Measurements from ENCODE around the gene VGLL4. TPM values are rescaled to one million over a fixed set of nuclear protein-coding genes. Genes with fewer than 3 reads are reported as not detected.

Gene VGLL4
- total and polyA plus RNA-seq, 2 of the 4 experiments (the other 2 are of a cell fraction): 26.2 to 35.4 TPM

GRCh38 chr3:11559816-11560633 lies 83.7 kb downstream of the VGLL4 start:
- CTCF ChIA-PET: interaction anchor here (0.6 kb wide), 1 partner anchor 221 kb away, joined by 6 read pairs; no protein-coding TSS in a partner anchor
- H3K18ac ChIP-seq (ENCODE audit: low read depth, low read length): no peak overlapping the region
- no TSS peak for BruUV-seq (replicated peaks)
- H2BK20ac ChIP-seq (ENCODE audit: low read depth, low read length): no peak overlapping the region
- POLR2A ChIA-PET (ENCODE audit: unreplicated experiment): no interaction called here
- DNase-seq (no peak), ATAC-seq (ENCODE audit: low read depth) (no peak)
- no peak overlapping the region for H3K4me2 ChIP-seq (ENCODE audit: low read depth, low read length)
- no peak overlapping the region for H2BK5ac ChIP-seq (ENCODE audit: low read depth, low read length, poor library complexity, severe bottlenecking)
- 76% methylated on average over 4 of the region's 15 CpGs; no CpG with 5 or more reads in 1 of the 2 experiments for WGBS, 2 experiments (ENCODE audit: extremely low coverage in 2 of 2, insufficient read length in 1 of 2)
- no peak overlapping the region for H2BK120ac ChIP-seq (ENCODE audit: low read depth, low read length)
- H3K4me1 ChIP-seq (ENCODE audit: control insufficient read depth, insufficient read depth, low read length): peaks cover 26% of the 10 kb centered on the region
- H4K8ac ChIP-seq (ENCODE audit: low read depth in 2 of 2, low read length in 2 of 2): peak overlapping the region in 1 of 2 experiments; percentile 29; a peak in 1 of 4 replicates
- H2BK15ac ChIP-seq (ENCODE audit: low read depth, low read length): no peak overlapping the region
- no peaks in the 10 kb centered on the region for H3K9me3 ChIP-seq (ENCODE audit: control insufficient read depth, insufficient read depth, low read length)
- no peak overlapping the region for H3K27ac ChIP-seq (ENCODE audit: insufficient read depth, low read length)
- no peak overlapping the region for H3K4me3 ChIP-seq (ENCODE audit: insufficient read depth, low read depth, low read length)
- peak overlapping the region; percentile 19; the same call in 1 of the 2 replicates for H2AK5ac ChIP-seq (ENCODE audit: low read depth, low read length)
- H3K9me1 ChIP-seq (ENCODE audit: insufficient read depth, low read length): peaks cover 39% of the 10 kb centered on the region
- peak overlapping the region; percentile 71; the same call in 1 of the 2 replicates for H3K23ac ChIP-seq (ENCODE audit: low read depth, low read length)
- peak overlapping the region; percentile 52; the same call in 1 of the 2 replicates for H3K4ac ChIP-seq (ENCODE audit: low read depth, low read length)
- TF ChIP-seq FOS (IDR thresholded peaks at IDR 0.05; ENCODE audit: low read depth, low read length) (no peak), RAD21 (IDR thresholded peaks at IDR 0.05; ENCODE audit: low read length) (no peak), MXI1 (IDR thresholded peaks at IDR 0.05; ENCODE audit: borderline replicate concordance, low read depth, low read length) (no peak), POLR2A (IDR thresholded peaks at IDR 0.05; ENCODE audit: low read depth, low read length) (no peak), CEBPB (IDR thresholded peaks at IDR 0.05; ENCODE audit: low read depth, low read length) (no peak), ELK1 (IDR thresholded peaks at IDR 0.05; ENCODE audit: borderline replicate concordance, low read depth, low read length) (no peak), CTCF (conservative IDR thresholded peaks at IDR 0.05; ENCODE audit: low read depth, low read length) (no peak), CHD1 (IDR thresholded peaks at IDR 0.05; ENCODE audit: low read depth, low read length) (no peak), RFX5 (IDR thresholded peaks at IDR 0.05; ENCODE audit: low read depth, low read length) (no peak)
- H3K79me1 ChIP-seq (ENCODE audit: low read depth in 1 of 2, low read length in 2 of 2): peaks cover 41 to 97% of the 10 kb centered on the region in 2 experiments
- no peak overlapping the region for H2AK9ac ChIP-seq (replicated peaks; ENCODE audit: low read depth, low read length, poor library complexity)
- no peak overlapping the region for H3K9ac ChIP-seq (ENCODE audit: low read depth, low read length)
- peaks cover 68% of the 10 kb centered on the region for H3K36me3 ChIP-seq (ENCODE audit: control insufficient read depth, insufficient read depth, low read length)
- peak overlapping the region; percentile 4; the same call in 1 of the 2 replicates for H4K91ac ChIP-seq (ENCODE audit: insufficient read depth, low read depth, low read length)
- in situ Hi-C loops (cut with MboI; ENCODE audit: low sequenced_read_pairs): loop anchor here (10.0 kb wide), 1 partner anchor 85 kb away; the partner anchor contains the start of gene VGLL4
- dilution Hi-C loops (cut with HindIII; ENCODE audit: low sequenced_read_pairs, unreplicated experiment): no loop called here
- H3K27me3 ChIP-seq (ENCODE audit: control insufficient read depth, insufficient read depth, low read length): no peaks in the 10 kb centered on the region
- intact Hi-C loops (cut with micrococcal nuclease): loop anchor here (2.0 kb wide), 1 partner anchor 75 kb away; no protein-coding TSS in a partner anchor
- H3K14ac ChIP-seq (replicated peaks; ENCODE audit: low read depth, low read length): peak overlapping the region; percentile 29; the same call in 1 of the 2 replicates
- no peak overlapping the region for H4K5ac ChIP-seq (ENCODE audit: low read depth, low read length)
- H2AFZ ChIP-seq (replicated peaks; ENCODE audit: low read length, poor library complexity): no peak overlapping the region
- peaks cover 65% of the 10 kb centered on the region for H4K20me1 ChIP-seq (ENCODE audit: insufficient read depth, low read length)
- no peak overlapping the region for H3K56ac ChIP-seq (ENCODE audit: extremely low read depth, insufficient read depth, low read length)

Measured in IMR-90 (cell line).